OCI-LY7 (cell line): ENCODE data around the gene ACTA2. TPM values are rescaled to one million over a fixed set of nuclear protein-coding genes. Genes with fewer than 3 reads are reported as not detected.

ENCODE experiments used
- BruUV-seq: library from RNA; stranded (reverse); fragments of 400-500 nt; replicated peaks from 2 replicates; lab custom pipeline; 2021; lab: Mats Ljungman, UMichigan
- CTCF ChIA-PET: fragments of 300-600 bp; sonication (Branson Sonifier 250); formaldehyde crosslinking; loops from one replicate; lab custom pipeline; 2022; ENCODE audit warnings: antibody characterized with exemption; ENCODE audit not compliant: unreplicated experiment; lab: Charles Lee
- POLR2A ChIA-PET: fragments of 300-600 bp; sonication (Branson Sonifier 250); formaldehyde crosslinking; loops from one replicate; lab custom pipeline; 2022; ENCODE audit warnings: antibody characterized with exemption; lab: Charles Lee
- DNase-seq: peaks from one replicate; pipeline ENCODE4 v3.0.0-alpha.2; 2015; ENCODE audit warnings: low spot score
- H2AFZ ChIP-seq: fragments of 200-600 bp; sonication (generic), shearing (Covaris generic); 2 replicates; pipeline ENCODE4 v1.6.1; 2014; ENCODE audit warnings: mild to moderate bottlenecking, antibody characterized with exemption, low read length, moderate library complexity
- H3K27ac ChIP-seq: fragments of 200-600 bp; sonication (generic); 2 replicates; pipeline ENCODE4 v1.5.1; 2014; ENCODE audit warnings: mixed run types, low read depth, mild to moderate bottlenecking, moderate library complexity, low read length, inconsistent platforms; ENCODE audit not compliant: poor library complexity, severe bottlenecking
- H3K36me3 ChIP-seq: fragments of 200-600 bp; sonication (generic); 2 replicates; pipeline ENCODE4 v1.6.1; 2014; ENCODE audit warnings: mild to moderate bottlenecking, antibody characterized with exemption, low read length, moderate library complexity, mixed read lengths; ENCODE audit not compliant: insufficient read depth
- H3K4me1 ChIP-seq: fragments of 200-600 bp; sonication (generic); 2 replicates; pipeline ENCODE4 v1.5.1; 2014; ENCODE audit warnings: mild to moderate bottlenecking, low read length; ENCODE audit not compliant: insufficient read depth, poor library complexity, severe bottlenecking
- H3K4me2 ChIP-seq: fragments of 200-600 bp; sonication (generic); 2 replicates; pipeline ENCODE4 v1.6.1; 2014; ENCODE audit warnings: mild to moderate bottlenecking, low read length
- H3K4me3 ChIP-seq: fragments of 200-600 bp; sonication (generic); 2 replicates; pipeline ENCODE4 v1.5.1; 2014; ENCODE audit warnings: mild to moderate bottlenecking, low read depth, low read length; ENCODE audit not compliant: poor library complexity, severe bottlenecking
- H3K79me2 ChIP-seq: fragments of 200-600 bp; sonication (generic); 2 replicates; pipeline ENCODE4 v1.6.1; 2016; ENCODE audit warnings: low read depth, mild to moderate bottlenecking, low read length, moderate library complexity, mixed read lengths; ENCODE audit not compliant: insufficient read depth
- H3K9me2 ChIP-seq: fragments of 200-600 bp; sonication (generic); 2 replicates; pipeline ENCODE4 v1.6.1; 2016; ENCODE audit warnings: mild to moderate bottlenecking, low read length, mixed read lengths; ENCODE audit not compliant: insufficient read depth
- H3K9me3 ChIP-seq: fragments of 200-600 bp; sonication (generic); 2 replicates; pipeline ENCODE4 v1.6.1; 2014; ENCODE audit warnings: mild to moderate bottlenecking, mixed run types, low read length, mixed read lengths
- H4K20me1 ChIP-seq: fragments of 200-600 bp; sonication (generic); 2 replicates; pipeline ENCODE4 v1.6.1; 2014; ENCODE audit warnings: mild to moderate bottlenecking, antibody characterized with exemption, low read length, moderate library complexity, mixed read lengths; ENCODE audit not compliant: insufficient read depth
- EZH2phosphoT487 ChIP-seq: fragments of 200-600 bp; sonication (generic); IDR thresholded peaks from 2 replicates; pipeline ENCODE4 v1.6.1; 2018; ENCODE audit warnings: low read depth, borderline replicate concordance, mild to moderate bottlenecking, mixed run types, antibody characterized with exemption, low read length, moderate library complexity, mixed read lengths
- intact Hi-C: fragments of 100-400 bp; cut with micrococcal nuclease; formaldehyde crosslinking; loops from one replicate; pipeline ENCODE4 v1.10.0; 2022; ENCODE audit not compliant: unreplicated experiment
- total RNA-seq, 2 experiments: library from RNA; depleted of rRNA in 1 of 2; stranded (reverse); fragments of >200 nt in 1 of 2; shearing (Covaris generic) in 1 of 2; gene quantifications; 2 replicates each; pipeline ENCODE4 v1.2.3, GENCODE V29; 2014 to 2022
- TF ChIP-seq, protein P1 (sequence below): fragments of 200-600 bp; sonication (generic); conservative IDR thresholded peaks from 2 replicates; pipeline ENCODE4 v1.5.1; 2014; ENCODE audit warnings: mild to moderate bottlenecking, antibody characterized with exemption, low read length, moderate library complexity, mixed read lengths

Gene ACTA2
- total RNA-seq, 2 experiments from 2014 or later, result 1.4 to 3.3 TPM

DNA sequence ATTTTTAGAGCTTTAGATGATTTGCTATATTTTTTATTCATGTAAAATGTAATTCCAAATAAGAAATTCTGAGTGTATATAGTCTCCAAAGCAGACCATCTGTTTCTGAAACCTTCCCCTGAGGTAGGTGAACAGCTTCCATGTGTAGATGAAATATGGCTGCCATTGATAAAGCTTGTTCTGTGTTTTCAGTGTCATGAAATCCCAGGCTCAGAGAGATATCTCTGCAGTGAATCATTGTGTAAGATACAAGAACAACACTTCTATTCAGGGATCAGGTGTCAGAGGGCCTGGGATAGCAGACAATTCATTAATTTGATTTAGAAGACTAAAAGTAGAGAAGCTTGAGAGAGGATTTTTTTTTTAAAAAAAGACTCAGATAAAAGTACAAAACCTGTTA lies 29.1 kb downstream of the ACTA2 start:
- TF ChIP-seq, protein P1, sequence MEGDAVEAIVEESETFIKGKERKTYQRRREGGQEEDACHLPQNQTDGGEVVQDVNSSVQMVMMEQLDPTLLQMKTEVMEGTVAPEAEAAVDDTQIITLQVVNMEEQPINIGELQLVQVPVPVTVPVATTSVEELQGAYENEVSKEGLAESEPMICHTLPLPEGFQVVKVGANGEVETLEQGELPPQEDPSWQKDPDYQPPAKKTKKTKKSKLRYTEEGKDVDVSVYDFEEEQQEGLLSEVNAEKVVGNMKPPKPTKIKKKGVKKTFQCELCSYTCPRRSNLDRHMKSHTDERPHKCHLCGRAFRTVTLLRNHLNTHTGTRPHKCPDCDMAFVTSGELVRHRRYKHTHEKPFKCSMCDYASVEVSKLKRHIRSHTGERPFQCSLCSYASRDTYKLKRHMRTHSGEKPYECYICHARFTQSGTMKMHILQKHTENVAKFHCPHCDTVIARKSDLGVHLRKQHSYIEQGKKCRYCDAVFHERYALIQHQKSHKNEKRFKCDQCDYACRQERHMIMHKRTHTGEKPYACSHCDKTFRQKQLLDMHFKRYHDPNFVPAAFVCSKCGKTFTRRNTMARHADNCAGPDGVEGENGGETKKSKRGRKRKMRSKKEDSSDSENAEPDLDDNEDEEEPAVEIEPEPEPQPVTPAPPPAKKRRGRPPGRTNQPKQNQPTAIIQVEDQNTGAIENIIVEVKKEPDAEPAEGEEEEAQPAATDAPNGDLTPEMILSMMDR, result no peak
- no peak for TF ChIP-seq EZH2phosphoT487
- no peak overlapping the region for H3K4me3 ChIP-seq
- ChIA-PET CTCF (no interaction called here), POLR2A (interaction anchor here (0.7 to 1.1 kb wide), 2 partner anchors 35 to 86 kb away, joined by 4 read pairs; no protein-coding TSS in a partner anchor)
- H3K27ac ChIP-seq, result no peak overlapping the region
- DNase-seq, result no peak
- BruUV-seq, result no TSS peak
- no peaks in the 10 kb centered on the region for H3K79me2 ChIP-seq
- no peak overlapping the region for H2AFZ ChIP-seq
- no peaks in the 10 kb centered on the region for H4K20me1 ChIP-seq
- no peaks in the 10 kb centered on the region for H3K9me3 ChIP-seq
- no peaks in the 10 kb centered on the region for H3K9me2 ChIP-seq
- intact Hi-C loops, result no loop called here
- peaks cover 86% of the 10 kb centered on the region for H3K36me3 ChIP-seq
- no peak overlapping the region for H3K4me2 ChIP-seq
- no peaks in the 10 kb centered on the region for H3K4me1 ChIP-seq

DNA sequence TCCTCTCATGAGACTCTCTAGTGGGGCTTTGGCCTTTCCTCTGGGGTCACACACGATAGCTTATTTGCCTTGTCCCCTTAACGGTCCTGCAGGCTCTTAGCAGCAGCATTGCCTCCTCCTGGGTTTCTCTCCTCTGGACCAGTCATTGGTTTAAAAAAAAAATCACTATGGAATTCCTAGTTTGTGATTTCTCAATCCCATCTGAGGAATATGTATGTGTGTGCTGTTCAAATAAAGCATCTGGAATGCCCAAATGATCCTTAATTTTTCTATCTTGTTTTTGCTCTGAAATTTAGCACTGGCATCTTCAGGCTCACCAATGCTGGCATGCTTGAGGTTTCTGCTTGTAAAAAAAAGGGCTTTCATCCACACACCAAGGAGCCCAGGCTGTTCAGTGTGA lies 30.5 kb downstream of the ACTA2 start:
- intact Hi-C loops, result no loop called here
- Histone ChIP-seq H3K4me1 (no peaks in the 10 kb centered on the region), H3K9me3 (no peaks in the 10 kb centered on the region), H3K4me2 (no peak overlapping the region), H3K9me2 (no peaks in the 10 kb centered on the region), H3K36me3 (peaks cover 91% of the 10 kb centered on the region), H2AFZ (no peak overlapping the region), H3K27ac (no peak overlapping the region), H4K20me1 (no peaks in the 10 kb centered on the region), H3K79me2 (no peaks in the 10 kb centered on the region), H3K4me3 (no peak overlapping the region)
- ChIA-PET POLR2A (no interaction called here), CTCF (no interaction called here)
- BruUV-seq, result no TSS peak
- no peak for DNase-seq
- TF ChIP-seq EZH2phosphoT487, result no peak
- TF ChIP-seq, protein P1, result no peak

DNA sequence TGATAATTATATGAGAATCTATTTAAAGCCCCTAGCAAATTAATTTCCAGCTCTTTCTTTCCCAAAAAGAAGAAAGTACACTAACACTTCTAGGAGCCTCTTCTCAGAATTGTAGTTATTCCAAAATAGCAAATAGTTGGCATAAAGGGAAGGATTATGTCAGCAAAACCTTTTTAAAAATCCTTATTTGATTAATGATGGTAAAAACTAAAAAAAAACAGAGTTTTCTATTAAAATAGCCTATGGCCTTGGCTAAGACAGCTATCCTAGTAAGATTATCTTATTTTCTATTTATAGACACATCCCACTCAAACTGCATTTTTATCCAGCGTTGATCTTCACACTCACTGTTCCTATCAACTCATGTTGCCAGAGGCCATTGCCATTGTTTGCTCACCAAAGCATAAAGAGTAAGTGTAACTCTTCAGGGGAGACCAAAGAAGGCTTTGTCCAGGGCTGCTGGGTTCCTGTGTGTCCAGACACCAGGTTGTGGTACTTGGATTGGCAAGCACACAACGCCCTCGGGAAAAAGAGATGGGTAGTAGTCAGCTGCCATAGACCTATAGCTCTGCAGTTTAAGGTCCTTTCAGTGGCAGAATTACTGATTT lies 31.5 kb downstream of the ACTA2 start:
- Histone ChIP-seq H3K27ac (no peak overlapping the region), H3K9me2 (no peaks in the 10 kb centered on the region), H4K20me1 (no peaks in the 10 kb centered on the region), H3K4me3 (no peak overlapping the region), H3K4me2 (no peak overlapping the region), H3K36me3 (peaks cover 91% of the 10 kb centered on the region), H3K9me3 (no peaks in the 10 kb centered on the region), H3K4me1 (no peaks in the 10 kb centered on the region), H3K79me2 (no peaks in the 10 kb centered on the region), H2AFZ (no peak overlapping the region)
- TF ChIP-seq EZH2phosphoT487, result no peak
- TF ChIP-seq, protein P1, result no peak
- DNase-seq, result no peak
- ChIA-PET CTCF (no interaction called here), POLR2A (interaction anchor here (0.6 to 1.5 kb wide), 3 partner anchors 11 to 111 kb away, joined by 3 read pairs; no protein-coding TSS in a partner anchor)
- no TSS peak for BruUV-seq
- intact Hi-C loops, result no loop called here
